ENCODE data around the gene KIAA0040.

KIAA0040 gene

GRCh38 chr1:175148068-175148467 lies 44.5 kb downstream of the KIAA0040 start:
- Histone ChIP-seq H3K27me3 (ENCODE audit: control insufficient read depth, insufficient read depth, low read length) (peaks cover 30% of the 10 kb centered on the region), H3K36me3 (ENCODE audit: insufficient read depth, low read length) (no peaks in the 10 kb centered on the region), H3K4me1 (ENCODE audit: control insufficient read depth, insufficient read depth, low read length) (peaks cover 7% of the 10 kb centered on the region), H3K4me2 (ENCODE audit: low read length) (no peak overlapping the region), H3K9me3 (replicated peaks; ENCODE audit: low read length) (no peaks in the 10 kb centered on the region), H3K9ac (ENCODE audit: low read depth, low read length) (no peak overlapping the region), H3K4me3 (ENCODE audit: low read length) (no peak overlapping the region)

GRCh38 chr1:175147569-175147968 lies 45.0 kb downstream of the KIAA0040 start:
- no peak overlapping the region for H3K4me3 ChIP-seq (ENCODE audit: low read length)
- no peaks in the 10 kb centered on the region for H3K9me3 ChIP-seq (replicated peaks; ENCODE audit: low read length)
- peaks cover 26% of the 10 kb centered on the region for H3K27me3 ChIP-seq (ENCODE audit: control insufficient read depth, insufficient read depth, low read length)
- peaks cover 7% of the 10 kb centered on the region for H3K4me1 ChIP-seq (ENCODE audit: control insufficient read depth, insufficient read depth, low read length)
- H3K9ac ChIP-seq (ENCODE audit: low read depth, low read length), result no peak overlapping the region
- no peaks in the 10 kb centered on the region for H3K36me3 ChIP-seq (ENCODE audit: insufficient read depth, low read length)
- no peak overlapping the region for H3K4me2 ChIP-seq (ENCODE audit: low read length)

- no peak overlapping the region for H3K4me3 ChIP-seq (ENCODE audit: low read length)
These were observed 45.9 kb downstream of the KIAA0040 start for GRCh38 chr1:175146529-175147213.

GRCh38 chr1:175145899-175146528 lies 46.6 kb downstream of the KIAA0040 start:
- no peak overlapping the region for H3K4me2 ChIP-seq (ENCODE audit: low read length)
- H3K36me3 ChIP-seq (ENCODE audit: insufficient read depth, low read length), result no peaks in the 10 kb centered on the region
- H3K4me3 ChIP-seq (ENCODE audit: low read length), result no peak overlapping the region
- no peak overlapping the region for H3K9ac ChIP-seq (ENCODE audit: low read depth, low read length)
- peaks cover 7% of the 10 kb centered on the region for H3K4me1 ChIP-seq (ENCODE audit: control insufficient read depth, insufficient read depth, low read length)
- H3K9me3 ChIP-seq (replicated peaks; ENCODE audit: low read length), result no peaks in the 10 kb centered on the region
- peaks cover 21% of the 10 kb centered on the region for H3K27me3 ChIP-seq (ENCODE audit: control insufficient read depth, insufficient read depth, low read length)

More at GRCh38 chr1:175146529-175147213, 45.9 kb downstream of the KIAA0040 start:
- H3K4me1 ChIP-seq (ENCODE audit: control insufficient read depth, insufficient read depth, low read length), result peaks cover 7% of the 10 kb centered on the region
- H3K27me3 ChIP-seq (ENCODE audit: control insufficient read depth, insufficient read depth, low read length), result peaks cover 28% of the 10 kb centered on the region
- peak overlapping the region; percentile 40 for H3K4me2 ChIP-seq (ENCODE audit: low read length)
- H3K36me3 ChIP-seq (ENCODE audit: insufficient read depth, low read length), result no peaks in the 10 kb centered on the region
- no peak overlapping the region for H3K9ac ChIP-seq (ENCODE audit: low read depth, low read length)
- no peaks in the 10 kb centered on the region for H3K9me3 ChIP-seq (replicated peaks; ENCODE audit: low read length)

GRCh38 chr1:175138579-175138978 lies 54.0 kb downstream of the KIAA0040 start:
- H3K4me2 ChIP-seq (ENCODE audit: low read length), result no peak overlapping the region
- no peaks in the 10 kb centered on the region for H3K36me3 ChIP-seq (ENCODE audit: insufficient read depth, low read length)
- H3K27me3 ChIP-seq (ENCODE audit: control insufficient read depth, insufficient read depth, low read length), result peaks cover 8% of the 10 kb centered on the region
- no peaks in the 10 kb centered on the region for H3K4me1 ChIP-seq (ENCODE audit: control insufficient read depth, insufficient read depth, low read length)
- H3K9ac ChIP-seq (ENCODE audit: low read depth, low read length), result no peak overlapping the region
- no peak overlapping the region for H3K4me3 ChIP-seq (ENCODE audit: low read length)
- H3K9me3 ChIP-seq (replicated peaks; ENCODE audit: low read length), result no peaks in the 10 kb centered on the region

GRCh38 chr1:175137369-175137768 lies 55.2 kb downstream of the KIAA0040 start:
- no peaks in the 10 kb centered on the region for H3K9me3 ChIP-seq (replicated peaks; ENCODE audit: low read length)

GRCh38 chr1:175136246-175136645 lies 56.3 kb downstream of the KIAA0040 start:
- Histone ChIP-seq H3K9ac (ENCODE audit: low read depth, low read length) (no peak overlapping the region), H3K36me3 (ENCODE audit: insufficient read depth, low read length) (no peaks in the 10 kb centered on the region), H3K4me3 (ENCODE audit: low read length) (no peak overlapping the region), H3K9me3 (replicated peaks; ENCODE audit: low read length) (no peaks in the 10 kb centered on the region), H3K27me3 (ENCODE audit: control insufficient read depth, insufficient read depth, low read length) (peaks cover 4% of the 10 kb centered on the region), H3K4me1 (ENCODE audit: control insufficient read depth, insufficient read depth, low read length) (peaks cover 4% of the 10 kb centered on the region), H3K4me2 (ENCODE audit: low read length) (no peak overlapping the region)

More at GRCh38 chr1:175137369-175137768, 55.2 kb downstream of the KIAA0040 start:
- Histone ChIP-seq H3K4me3 (ENCODE audit: low read length) (no peak overlapping the region), H3K4me1 (ENCODE audit: control insufficient read depth, insufficient read depth, low read length) (peaks cover 4% of the 10 kb centered on the region), H3K27me3 (ENCODE audit: control insufficient read depth, insufficient read depth, low read length) (peaks cover 8% of the 10 kb centered on the region), H3K9ac (ENCODE audit: low read depth, low read length) (no peak overlapping the region), H3K36me3 (ENCODE audit: insufficient read depth, low read length) (no peaks in the 10 kb centered on the region), H3K4me2 (ENCODE audit: low read length) (no peak overlapping the region)

GRCh38 chr1:175134500-175134899 lies 58.1 kb downstream of the KIAA0040 start:
- H3K4me1 ChIP-seq (ENCODE audit: control insufficient read depth, insufficient read depth, low read length), result peaks cover 4% of the 10 kb centered on the region
- no peaks in the 10 kb centered on the region for H3K27me3 ChIP-seq (ENCODE audit: control insufficient read depth, insufficient read depth, low read length)
- H3K9ac ChIP-seq (ENCODE audit: low read depth, low read length), result no peak overlapping the region
- no peaks in the 10 kb centered on the region for H3K36me3 ChIP-seq (ENCODE audit: insufficient read depth, low read length)
- H3K4me3 ChIP-seq (ENCODE audit: low read length), result no peak overlapping the region
- no peaks in the 10 kb centered on the region for H3K9me3 ChIP-seq (replicated peaks; ENCODE audit: low read length)
- H3K4me2 ChIP-seq (ENCODE audit: low read length), result no peak overlapping the region

- Histone ChIP-seq H3K4me3 (ENCODE audit: low read length) (no peak overlapping the region), H3K36me3 (ENCODE audit: insufficient read depth, low read length) (no peaks in the 10 kb centered on the region), H3K9ac (ENCODE audit: low read depth, low read length) (no peak overlapping the region), H3K9me3 (replicated peaks; ENCODE audit: low read length) (no peaks in the 10 kb centered on the region), H3K27me3 (ENCODE audit: control insufficient read depth, insufficient read depth, low read length) (no peaks in the 10 kb centered on the region), H3K4me1 (ENCODE audit: control insufficient read depth, insufficient read depth, low read length) (peaks cover 4% of the 10 kb centered on the region), H3K4me2 (ENCODE audit: low read length) (no peak overlapping the region)
These were observed 58.7 kb downstream of the KIAA0040 start for GRCh38 chr1:175133673-175134435.

- no peak overlapping the region for H3K4me3 ChIP-seq (ENCODE audit: low read length)
- H3K27me3 ChIP-seq (ENCODE audit: control insufficient read depth, insufficient read depth, low read length), result no peaks in the 10 kb centered on the region
- peaks cover 4% of the 10 kb centered on the region for H3K4me1 ChIP-seq (ENCODE audit: control insufficient read depth, insufficient read depth, low read length)
- no peaks in the 10 kb centered on the region for H3K9me3 ChIP-seq (replicated peaks; ENCODE audit: low read length)
- no peak overlapping the region for H3K4me2 ChIP-seq (ENCODE audit: low read length)
- no peaks in the 10 kb centered on the region for H3K36me3 ChIP-seq (ENCODE audit: insufficient read depth, low read length)
- H3K9ac ChIP-seq (ENCODE audit: low read depth, low read length), result no peak overlapping the region
These were observed 60.1 kb downstream of the KIAA0040 start for GRCh38 chr1:175132436-175132835.

GRCh38 chr1:175131095-175131494 lies 61.5 kb downstream of the KIAA0040 start:
- Histone ChIP-seq H3K4me2 (ENCODE audit: low read length) (no peak overlapping the region), H3K36me3 (ENCODE audit: insufficient read depth, low read length) (no peaks in the 10 kb centered on the region), H3K27me3 (ENCODE audit: control insufficient read depth, insufficient read depth, low read length) (no peaks in the 10 kb centered on the region), H3K4me3 (ENCODE audit: low read length) (no peak overlapping the region), H3K9ac (ENCODE audit: low read depth, low read length) (no peak overlapping the region), H3K9me3 (replicated peaks; ENCODE audit: low read length) (no peaks in the 10 kb centered on the region), H3K4me1 (ENCODE audit: control insufficient read depth, insufficient read depth, low read length) (peaks cover 4% of the 10 kb centered on the region)

Data from skeletal muscle satellite cell (primary cell).